NCI-H187 treated with DMSO at 0.1 percent for 48 hours (cell line): Measurements from ENCODE around the gene DRC1.

Experiments
- DNase-seq: peaks from one replicate; lab custom pipeline; 2025; lab: John Stamatoyannopoulos, UW

Gene DRC1

GRCh38 chr2:26493566-26493965 is 91.8 kb downstream of the DRC1 start:
- DNase-seq, result no peak

- no peak for DNase-seq
Measured at GRCh38 chr2:26494199-26494598, 92.5 kb downstream of the DRC1 start.

- no peak for DNase-seq
Measured at GRCh38 chr2:26494891-26495290, 93.2 kb downstream of the DRC1 start.

- DNase-seq, result no peak
Measured at GRCh38 chr2:26495705-26496297, 94.1 kb downstream of the DRC1 start.

- DNase-seq, result no peak
Measured at GRCh38 chr2:26500406-26500805, 98.7 kb downstream of the DRC1 start.

GRCh38 chr2:26503231-26503880 is 101.6 kb downstream of the DRC1 start:
- DNase-seq, result peak; percentile 50

GRCh38 chr2:26504002-26504401 is 102.3 kb downstream of the DRC1 start:
- DNase-seq, result no peak

GRCh38 chr2:26506279-26506678 is 104.6 kb downstream of the DRC1 start:
- no peak for DNase-seq
